K562 (cell line): ENCODE measurements around the gene MAP1LC3B. TPM values are rescaled to one million over a fixed set of nuclear protein-coding genes. Genes with fewer than 3 reads are reported as not detected.

Experiments used
- ARID1B ChIP-seq: fragments of 450-650 bp; IDR thresholded peaks from 2 replicates; pipeline ENCODE4 v1.6.1; 2016; ENCODE audit warnings: antibody characterized with exemption, mild to moderate bottlenecking, inconsistent platforms
- CEBPG ChIP-seq, 3 experiments: fragments of 200-800 bp in 1 of 3; sonication (Bioruptor generic) in 1 of 3; sonication (generic) in 1 of 3; formaldehyde crosslinking in 1 of 3; IDR thresholded peaks in 2 of 3; conservative IDR thresholded peaks in 1 of 3; 2 replicates each; pipeline versions ENCODE4 v1.6.1 to v1.8.0; 2016 to 2022; ENCODE audit warnings: missing compliant biosample characterization in 2 of 3, missing genetic modification characterization in 2 of 3, mild to moderate bottlenecking in 1 of 3, missing genetic modification reagents in 1 of 3
- CLOCK ChIP-seq: fragments of 250-450 bp; sonication (Bioruptor Pico); IDR thresholded peaks from 2 replicates; pipeline ENCODE4 v1.4.0; 2020; ENCODE audit warnings: mild to moderate bottlenecking, moderate library complexity, borderline replicate concordance
- COPS2 ChIP-seq: fragments of 450-650 bp; conservative IDR thresholded peaks from 2 replicates; pipeline ENCODE4 v1.6.1; 2016; ENCODE audit warnings: mild to moderate bottlenecking, moderate library complexity
- FOSL1 ChIP-seq: fragments of 200-800 bp; sonication (Bioruptor generic); conservative IDR thresholded peaks from 2 replicates; pipeline ENCODE4 v1.6.1; 2016; ENCODE audit warnings: missing genetic modification characterization, missing compliant biosample characterization
- FOXP4 ChIP-seq: sonication (generic); formaldehyde crosslinking; IDR thresholded peaks from 2 replicates; pipeline ENCODE4 v1.8.0; 2022; ENCODE audit warnings: mild to moderate bottlenecking, missing genetic modification reagents, borderline replicate concordance
- ILF3 ChIP-seq: fragments of 450-650 bp; IDR thresholded peaks from 2 replicates; pipeline ENCODE4 v1.6.1; 2018; ENCODE audit warnings: antibody characterized with exemption, mild to moderate bottlenecking, moderate library complexity, borderline replicate concordance
- IRF1 ChIP-seq: sonication (generic); formaldehyde crosslinking; IDR thresholded peaks from 2 replicates; pipeline ENCODE4 v1.8.0; 2022; ENCODE audit warnings: missing genetic modification reagents, mild to moderate bottlenecking, borderline replicate concordance
- MTA1 ChIP-seq: fragments of 450-650 bp; IDR thresholded peaks from 2 replicates; pipeline ENCODE4 v1.6.1; 2017; ENCODE audit warnings: borderline replicate concordance
- NCOR1 ChIP-seq: fragments of 450-650 bp; IDR thresholded peaks from 2 replicates; pipeline ENCODE4 v1.6.1; 2016; ENCODE audit warnings: mild to moderate bottlenecking, moderate library complexity
- NR0B1 ChIP-seq: fragments of 450-650 bp; IDR thresholded peaks from one replicate; pipeline ENCODE4 v1.6.1; 2018; ENCODE audit warnings: mild to moderate bottlenecking, moderate library complexity; ENCODE audit not compliant: partially characterized antibody
- PRMT5 ChIP-seq: sonication (generic); formaldehyde crosslinking; IDR thresholded peaks from 2 replicates; pipeline ENCODE4 v1.5.0; 2020; ENCODE audit warnings: missing genetic modification reagents
- RNF219 ChIP-seq: fragments of 250-450 bp; sonication (Bioruptor Pico); IDR thresholded peaks from 2 replicates; pipeline ENCODE4 v1.5.0; 2022; ENCODE audit warnings: mild to moderate bottlenecking
- USF1 ChIP-seq: sonication (generic); formaldehyde crosslinking; IDR thresholded peaks from 2 replicates; pipeline ENCODE4 v1.9.0; 2022; ENCODE audit warnings: mild to moderate bottlenecking, missing genetic modification reagents
- YY1 ChIP-seq, 3 experiments: IDR thresholded peaks; 2 replicates each; pipeline ENCODE4 v1.6.1; 2011; ENCODE audit warnings: low read length in 2 of 3, mild to moderate bottlenecking in 2 of 3, moderate library complexity in 2 of 3, borderline replicate concordance in 1 of 3, control low read depth in 1 of 3, low read depth in 1 of 3; ENCODE audit not compliant: insufficient read depth in 3 of 3, insufficient replicate concordance in 2 of 3, control insufficient read depth in 1 of 3, insufficient read length in 1 of 3; ENCODE audit errors: extremely low read depth in 1 of 3
- polyA plus RNA-seq, 8 experiments: library from polyadenylated mRNA; depleted of rRNA in 4 of 8; stranded (reverse) in 5 of 8; unstranded in 3 of 8; fragments of >200 nt; fragmentation: Nextera tagmentation in 2 of 8; fragmentation: Illumina TruSeq in 1 of 8; extraction: Ambion mirVana in 2 of 8; extraction: Trizol in 1 of 8; gene quantifications; 2 replicates each; pipeline versions ENCODE4 v1.2.1 to v1.2.3, GENCODE V29; 2011 to 2014; ENCODE audit warnings: inconsistent platforms in 1 of 8, missing spikeins in 1 of 8
- total RNA-seq, 7 experiments: library from RNA; depleted of rRNA in 6 of 7; stranded (reverse); fragments of >200 nt in 6 of 7; fragmentation: Illumina TruSeq in 2 of 7; extraction: Trizol in 2 of 7; gene quantifications; 2 replicates each; pipeline versions ENCODE4 v1.2.1 to v1.2.3, GENCODE V29; 2011 to 2021; ENCODE audit warnings: low replicate concordance in 1 of 7

Gene MAP1LC3B
- total and polyA plus RNA-seq, 9 of the 15 experiments (the other 6 are each of a cell fraction or from before 2014, with no cell fraction given), result 16.0 to 81.5 (median 36.7) TPM

- TF ChIP-seq COPS2 (no peak), FOSL1 (tag) (0 out of 2 replicates have a peak, but pooled peaks have one; percentile 31), IRF1 (no peak), USF1 (no peak), RNF219 (CRISPR knock-in tag) (no peak), FOXP4 (CRISPR knock-in tag) (0 out of 2 replicates have a peak, but pooled peaks have one; percentile 41), NCOR1 (no peak), YY1 (IDR thresholded peaks at IDR 0.05; ENCODE audit: borderline replicate concordance in 1 of 3, control insufficient read depth in 1 of 3, extremely low read depth in 1 of 3, insufficient read depth in 3 of 3, insufficient read length in 1 of 3, insufficient replicate concordance in 2 of 3, low read depth in 1 of 3, low read length in 2 of 3) (peak; percentile 50 to 92 (median 85)), NR0B1 (no peak), ARID1B (no peak), PRMT5 (CRISPR knock-in tag) (no peak), CLOCK (no peak), CEBPG (CRISPR knock-in tag; IDR thresholded peaks at IDR 0.05) (no peak), CEBPG (tag; conservative IDR thresholded peaks at IDR 0.05 in 1 of 2, IDR thresholded peaks at IDR 0.05 in 1 of 2) (no peak), MTA1 (peak; percentile 78), ILF3 (no peak)
Observed at GRCh38 chr16:87383505-87384161, 8.5 kb upstream of the MAP1LC3B start, which contains the start of gene FBXO31 (continued).
